ENCODE data around the gene FRYL.

DNA sequence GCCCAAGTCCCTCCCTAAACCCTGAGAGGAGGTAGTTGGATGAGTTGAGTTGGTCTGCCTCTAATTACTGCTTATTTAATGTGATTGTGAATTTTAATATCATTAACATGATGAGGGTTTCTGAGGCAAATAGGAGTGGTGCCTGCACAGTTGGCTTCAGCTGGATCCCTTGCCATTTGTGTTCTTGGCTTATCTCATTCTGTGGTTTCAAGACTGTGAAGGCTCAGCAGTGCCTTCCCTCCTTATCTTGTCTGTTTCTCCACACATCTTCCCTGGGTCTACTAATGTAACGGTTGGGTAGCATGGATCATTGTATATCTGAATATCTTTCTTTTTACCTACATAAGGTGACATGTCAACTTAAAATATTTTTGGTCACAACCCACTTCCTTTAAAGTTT is 298.5 kb downstream of the FRYL start:
- TF ChIP-seq, protein P1, sequence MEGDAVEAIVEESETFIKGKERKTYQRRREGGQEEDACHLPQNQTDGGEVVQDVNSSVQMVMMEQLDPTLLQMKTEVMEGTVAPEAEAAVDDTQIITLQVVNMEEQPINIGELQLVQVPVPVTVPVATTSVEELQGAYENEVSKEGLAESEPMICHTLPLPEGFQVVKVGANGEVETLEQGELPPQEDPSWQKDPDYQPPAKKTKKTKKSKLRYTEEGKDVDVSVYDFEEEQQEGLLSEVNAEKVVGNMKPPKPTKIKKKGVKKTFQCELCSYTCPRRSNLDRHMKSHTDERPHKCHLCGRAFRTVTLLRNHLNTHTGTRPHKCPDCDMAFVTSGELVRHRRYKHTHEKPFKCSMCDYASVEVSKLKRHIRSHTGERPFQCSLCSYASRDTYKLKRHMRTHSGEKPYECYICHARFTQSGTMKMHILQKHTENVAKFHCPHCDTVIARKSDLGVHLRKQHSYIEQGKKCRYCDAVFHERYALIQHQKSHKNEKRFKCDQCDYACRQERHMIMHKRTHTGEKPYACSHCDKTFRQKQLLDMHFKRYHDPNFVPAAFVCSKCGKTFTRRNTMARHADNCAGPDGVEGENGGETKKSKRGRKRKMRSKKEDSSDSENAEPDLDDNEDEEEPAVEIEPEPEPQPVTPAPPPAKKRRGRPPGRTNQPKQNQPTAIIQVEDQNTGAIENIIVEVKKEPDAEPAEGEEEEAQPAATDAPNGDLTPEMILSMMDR (IDR thresholded peaks at IDR 0.05), result no peak
- no peak for TF ChIP-seq POLR2A (IDR thresholded peaks at IDR 0.05)

All from adrenal gland (tissue), 5 donors.